Lower lobe of right lung (tissue), 2 donors: ENCODE data around the gene COPS7A. TPM values are rescaled to one million over a fixed set of nuclear protein-coding genes. Genes with fewer than 3 reads are reported as not detected.

ENCODE experiments used
- ATAC-seq, 2 donors: fragments of 200-7000 bp; cut with Tn5 transposase; one replicate each; pipeline ENCODE4 v1.9.1; 2020 to 2022; ENCODE audit warnings: mild to moderate bottlenecking in 2 of 2, moderate library complexity in 2 of 2
- DNase-seq: peaks from one replicate; pipeline ENCODE4 v3.0.0-alpha.2; 2020
- H3K27ac ChIP-seq: fragments of 200-600 bp; one replicate; pipeline ENCODE4 v1.8.0; 2022
- H3K27me3 ChIP-seq: fragments of 200-600 bp; one replicate; pipeline ENCODE4 v1.8.0; 2022; ENCODE audit warnings: low read depth
- H3K36me3 ChIP-seq: fragments of 200-600 bp; one replicate; pipeline ENCODE4 v1.8.0; 2022; ENCODE audit warnings: mild to moderate bottlenecking
- H3K4me1 ChIP-seq: fragments of 200-600 bp; one replicate; pipeline ENCODE4 v1.8.0; 2022
- H3K4me3 ChIP-seq: fragments of 200-600 bp; one replicate; pipeline ENCODE4 v1.8.0; 2022; ENCODE audit warnings: mild to moderate bottlenecking
- H3K9me3 ChIP-seq: fragments of 200-600 bp; one replicate; pipeline ENCODE4 v1.8.0; 2022
- CTCF ChIP-seq: fragments of 200-600 bp; IDR thresholded peaks from one replicate; pipeline ENCODE4 v1.8.0; 2022; ENCODE audit warnings: antibody characterized with exemption, mild to moderate bottlenecking
- intact Hi-C: fragments of 100-400 bp; cut with DNase I; formaldehyde crosslinking; loops from one replicate; pipeline ENCODE4 v1.11.0; 2022
- total RNA-seq: library from RNA; stranded (reverse); fragmentation: NEBNext Ultra II Directional; extraction: Animal tissue kit (Norgen Biotek cat#: 25700); gene quantifications from one replicate; pipeline ENCODE4 v1.2.1, GENCODE V29; 2021
- donor health status: DM: no; HTN: yes; CAD: no; lungs with severe emphysema.

The COPS7A gene
- total RNA-seq, 1 donor from 2014 or later = 55.1 TPM

DNA sequence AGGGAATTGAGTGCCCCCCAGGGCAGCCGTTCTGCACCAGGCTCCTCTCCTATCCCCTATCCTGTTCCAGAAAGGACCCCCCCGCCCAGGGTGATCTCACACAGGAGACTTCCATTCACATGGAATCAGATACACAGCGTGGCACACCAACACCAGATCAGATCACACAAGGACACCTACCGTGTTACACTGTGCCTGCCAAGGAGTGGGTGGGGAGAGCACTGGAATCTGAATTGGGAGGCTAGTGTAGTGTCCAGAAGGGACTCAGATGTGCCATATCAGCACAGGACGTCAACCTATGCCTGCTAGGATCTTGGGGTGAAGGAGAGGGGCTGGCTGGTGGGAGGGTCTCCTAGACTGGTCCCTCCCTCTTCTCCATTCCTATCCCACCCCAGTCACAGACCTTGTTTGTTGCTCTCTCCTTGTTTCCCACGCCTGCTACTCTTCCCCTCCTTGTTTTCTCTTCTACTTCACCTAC, 44.6 kb downstream of the COPS7A start:
- intact Hi-C loops = no loop called here
- ATAC-seq (no peak), DNase-seq (no peak)
- TF ChIP-seq CTCF = no peak
- peak overlapping the region; percentile 84 for H3K27ac ChIP-seq
- H3K4me1 ChIP-seq = peaks cover 62% of the 10 kb centered on the region
- H3K4me3 ChIP-seq = peak overlapping the region; percentile 78
- no peaks in the 10 kb centered on the region for H3K27me3 ChIP-seq
- no peaks in the 10 kb centered on the region for H3K9me3 ChIP-seq
- peaks cover 21% of the 10 kb centered on the region for H3K36me3 ChIP-seq

- ATAC-seq (no peak), DNase-seq (no peak)
- Histone ChIP-seq H3K36me3 (peaks cover 21% of the 10 kb centered on the region), H3K27ac (no peak overlapping the region), H3K4me3 (peak overlapping the region; percentile 78), H3K4me1 (peaks cover 57% of the 10 kb centered on the region), H3K27me3 (no peaks in the 10 kb centered on the region), H3K9me3 (no peaks in the 10 kb centered on the region)
- no peak for TF ChIP-seq CTCF
- intact Hi-C loops = no loop called here
Observed at GRCh38 chr12:6768990-6769389, 45.1 kb downstream of the COPS7A start.

DNA sequence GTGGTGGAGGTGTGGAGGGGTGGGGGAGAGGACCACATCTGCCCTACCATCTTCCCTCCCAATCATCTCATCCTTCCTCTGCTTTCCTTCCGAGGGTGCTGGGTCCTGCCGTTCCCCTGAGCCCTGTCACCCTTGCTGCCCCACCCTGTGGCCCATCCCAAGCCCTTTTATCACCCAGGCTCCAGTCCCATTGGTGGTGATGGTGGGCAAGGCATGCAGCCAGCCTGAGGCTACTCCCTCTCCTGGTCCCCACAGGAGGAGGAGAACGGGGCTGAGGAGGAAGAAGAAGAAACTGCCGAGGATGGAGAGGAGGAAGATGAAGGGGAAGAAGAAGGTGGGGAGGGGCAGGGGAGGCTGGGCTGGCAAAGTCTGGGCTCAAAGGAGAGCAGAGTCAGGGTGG, 45.8 kb downstream of the COPS7A start:
- Histone ChIP-seq H3K27me3 (no peaks in the 10 kb centered on the region), H3K4me1 (peaks cover 54% of the 10 kb centered on the region), H3K36me3 (peaks cover 21% of the 10 kb centered on the region), H3K9me3 (no peaks in the 10 kb centered on the region), H3K4me3 (no peak overlapping the region), H3K27ac (no peak overlapping the region)
- TF ChIP-seq CTCF = no peak
- intact Hi-C loops = no loop called here
- no peak for ATAC-seq
- no peak for DNase-seq

DNA sequence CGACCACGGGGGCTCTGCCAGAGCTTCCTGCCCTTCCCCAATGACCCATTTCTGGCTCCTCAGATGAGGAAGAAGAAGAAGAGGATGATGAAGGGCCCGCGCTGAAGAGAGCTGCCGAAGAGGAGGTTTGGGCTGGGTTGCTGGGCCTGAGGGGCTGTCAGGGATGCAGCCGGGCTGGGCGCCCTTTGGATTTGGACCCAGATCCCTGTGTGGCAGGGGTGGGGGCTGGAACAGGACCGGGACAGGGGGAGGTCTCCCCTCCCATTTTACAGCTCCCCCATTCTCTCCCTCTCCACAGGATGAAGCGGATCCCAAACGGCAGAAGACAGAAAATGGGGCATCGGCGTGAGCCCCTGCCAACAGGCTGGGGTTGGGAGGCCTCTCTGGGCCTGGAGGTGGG, 46.2 kb downstream of the COPS7A start:
- H3K4me1 ChIP-seq = peaks cover 50% of the 10 kb centered on the region
- H3K9me3 ChIP-seq = no peaks in the 10 kb centered on the region
- DNase-seq = no peak
- intact Hi-C loops = no loop called here
- no peaks in the 10 kb centered on the region for H3K27me3 ChIP-seq
- H3K4me3 ChIP-seq = no peak overlapping the region
- no peak for TF ChIP-seq CTCF
- no peak for ATAC-seq
- H3K36me3 ChIP-seq = peaks cover 21% of the 10 kb centered on the region
- no peak overlapping the region for H3K27ac ChIP-seq

DNA sequence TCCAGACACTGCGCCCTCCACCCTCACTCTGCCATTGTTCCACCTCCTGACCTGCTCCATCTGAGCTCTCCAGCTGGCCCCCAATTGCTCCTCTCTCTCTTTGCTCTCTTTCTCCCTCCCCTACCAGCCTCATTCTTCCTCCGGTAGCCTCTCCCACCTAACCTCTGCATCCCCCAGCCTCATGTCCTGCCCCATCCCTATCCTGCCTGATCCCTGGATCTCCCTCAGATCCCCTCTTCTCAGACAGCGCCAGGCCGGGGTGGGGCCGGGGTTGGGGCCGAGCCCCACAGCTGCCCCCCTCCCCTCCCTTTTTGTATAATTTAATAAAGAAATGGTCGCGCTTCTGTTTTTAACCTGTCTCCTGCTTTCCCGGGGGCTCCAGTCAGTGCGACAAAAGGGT, 46.8 kb downstream of the COPS7A start:
- ATAC-seq (no peak), DNase-seq (no peak)
- Histone ChIP-seq H3K9me3 (no peaks in the 10 kb centered on the region), H3K36me3 (peaks cover 21% of the 10 kb centered on the region), H3K27me3 (no peaks in the 10 kb centered on the region), H3K27ac (no peak overlapping the region), H3K4me3 (no peak overlapping the region), H3K4me1 (peaks cover 45% of the 10 kb centered on the region)
- intact Hi-C loops = no loop called here
- no peak for TF ChIP-seq CTCF

- Histone ChIP-seq H3K4me3 (no peak overlapping the region), H3K27ac (peak overlapping the region; percentile 9), H3K9me3 (no peaks in the 10 kb centered on the region), H3K36me3 (peaks cover 21% of the 10 kb centered on the region), H3K27me3 (no peaks in the 10 kb centered on the region), H3K4me1 (peaks cover 41% of the 10 kb centered on the region)
- no peak for ATAC-seq
- intact Hi-C loops = no loop called here
- no peak for DNase-seq
- TF ChIP-seq CTCF = no peak
Observed at GRCh38 chr12:6771091-6771495, 47.2 kb downstream of the COPS7A start.
